Subcutaneous abdominal adipose tissue (tissue), 5 donors: ENCODE measurements around the gene KIF4B.
"Not testable (repeated sequence)": the region's sequence is repeated elsewhere in the genome, so short reads cannot be mapped to it uniquely, and the experiment has no call there.

Source experiments
- H3K27ac ChIP-seq: one replicate; pipeline ENCODE4 v1.7.0; 2013; ENCODE audit warnings: low read depth, mild to moderate bottlenecking, inconsistent platforms, low read length, moderate library complexity
- H3K27me3 ChIP-seq, 5 donors: one replicate each; pipeline ENCODE4 v1.7.0; 2013; ENCODE audit warnings: low read length in 5 of 5, inconsistent platforms in 1 of 5; ENCODE audit not compliant: control insufficient read depth in 5 of 5, insufficient read depth in 4 of 5
- H3K36me3 ChIP-seq, 5 donors: one replicate each; pipeline ENCODE4 v1.7.0; 2013; ENCODE audit warnings: low read length in 5 of 5; ENCODE audit not compliant: control insufficient read depth in 5 of 5, insufficient read depth in 5 of 5
- H3K4me1 ChIP-seq, 5 donors: one replicate each; pipeline ENCODE4 v1.7.0; 2013; ENCODE audit warnings: low read length in 5 of 5, mild to moderate bottlenecking in 3 of 5, moderate library complexity in 1 of 5; ENCODE audit not compliant: control insufficient read depth in 5 of 5, insufficient read depth in 5 of 5
- H3K4me3 ChIP-seq, 5 donors: one replicate each; pipeline ENCODE4 v1.7.0; 2013; ENCODE audit warnings: low read length in 5 of 5, low read depth in 1 of 5
- H3K9ac ChIP-seq, 5 donors: one replicate each; pipeline ENCODE4 v1.7.0; 2013; ENCODE audit warnings: low read length in 5 of 5, mild to moderate bottlenecking in 4 of 5, moderate library complexity in 3 of 5
- H3K9me3 ChIP-seq, 5 donors: one replicate each; pipeline ENCODE4 v1.7.0; 2013; ENCODE audit warnings: low read length in 5 of 5; ENCODE audit not compliant: control insufficient read depth in 5 of 5
- donor health status: healthy.
- donor health status: healthy.
- donor health status: healthy.
- donor health status: healthy.
- donor health status: healthy.

The KIF4B gene

DNA sequence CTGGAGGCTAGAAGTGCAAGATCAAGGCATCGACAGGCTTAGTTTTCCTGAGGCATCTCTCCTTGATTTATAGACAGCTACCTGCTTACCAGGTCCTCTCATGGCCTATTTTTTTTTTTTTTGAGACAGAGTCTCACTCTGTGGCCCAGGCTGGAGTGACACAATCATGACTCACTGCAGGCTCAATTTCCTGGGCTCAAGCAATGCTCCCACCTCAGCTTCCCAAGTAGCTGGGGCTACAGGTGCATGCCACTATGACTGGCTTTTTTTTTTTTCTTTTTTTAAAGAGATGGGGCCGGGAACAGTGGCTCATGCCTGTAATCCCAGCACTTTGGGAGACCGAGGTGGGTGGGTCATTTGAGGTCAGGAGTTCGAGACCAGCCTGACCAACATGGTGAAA is 10.8 kb upstream of the KIF4B start:
- not testable (repeated sequence) for H3K36me3 ChIP-seq, H3K9ac ChIP-seq, H3K27ac ChIP-seq, H3K9me3 ChIP-seq, H3K4me3 ChIP-seq, H3K27me3 ChIP-seq, H3K4me1 ChIP-seq

DNA sequence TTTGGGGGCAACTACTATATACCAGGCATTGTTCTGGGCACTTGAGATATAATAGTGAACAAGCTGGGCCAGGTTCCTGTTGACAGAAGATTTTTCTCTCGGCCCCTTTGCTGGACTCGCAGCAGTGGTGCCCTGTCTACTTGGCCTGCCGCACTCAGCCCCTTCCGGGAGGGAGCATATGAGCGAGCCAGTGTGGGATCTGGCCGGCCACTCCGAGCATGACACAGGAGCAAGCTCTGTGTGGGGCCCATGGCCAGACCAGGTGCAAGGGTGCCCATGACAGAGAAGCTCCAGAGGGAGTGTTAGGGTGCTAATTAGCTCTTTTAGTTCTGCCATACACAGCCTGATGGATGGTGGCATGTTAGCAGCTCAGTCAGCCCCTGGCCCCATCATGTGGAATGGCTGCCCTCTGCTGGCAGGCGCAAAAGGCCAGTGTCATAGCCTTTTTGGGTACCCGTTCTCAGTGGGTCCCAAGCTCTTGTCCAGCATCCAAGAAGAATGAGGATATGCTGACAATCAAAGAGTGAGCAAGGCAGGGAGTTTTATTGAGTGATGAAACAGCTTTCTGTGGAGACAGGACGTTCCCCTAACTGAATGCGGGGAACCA is 9.3 kb upstream of the KIF4B start:
- Histone ChIP-seq H3K4me3 (no peak overlapping the region), H3K9ac (no peak overlapping the region), H3K9me3 (no peaks in the 10 kb centered on the region), H3K27ac (no peak overlapping the region), H3K36me3 (no peaks in the 10 kb centered on the region), H3K27me3 (peaks cover 0 to 4% (median 0%) of the 10 kb centered on the region in 5 donors), H3K4me1 (no peaks in the 10 kb centered on the region)

DNA sequence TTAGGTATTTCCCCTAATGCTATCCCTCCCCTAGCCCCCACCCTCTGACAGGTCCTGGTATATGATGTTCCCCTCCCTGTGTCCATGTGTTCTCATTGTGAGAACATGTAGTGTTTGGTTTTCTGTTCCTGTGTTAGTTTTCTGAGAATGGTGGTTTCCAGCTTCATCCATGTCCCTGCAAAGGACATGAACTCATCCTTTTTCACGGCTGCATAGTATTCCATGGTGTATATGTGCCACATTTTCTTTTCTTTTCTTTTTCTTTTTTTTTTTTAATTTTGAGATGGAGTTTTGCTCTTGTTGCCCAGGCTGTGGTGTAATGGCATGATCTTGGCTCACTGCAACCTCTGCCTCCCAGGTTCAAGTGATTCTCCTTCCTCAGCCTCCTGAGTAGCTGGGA is 7.3 kb upstream of the KIF4B start:
- H3K4me3 ChIP-seq, H3K9me3 ChIP-seq, H3K36me3 ChIP-seq, H3K27ac ChIP-seq, H3K9ac ChIP-seq, H3K27me3 ChIP-seq, H3K4me1 ChIP-seq: not testable (repeated sequence)

DNA sequence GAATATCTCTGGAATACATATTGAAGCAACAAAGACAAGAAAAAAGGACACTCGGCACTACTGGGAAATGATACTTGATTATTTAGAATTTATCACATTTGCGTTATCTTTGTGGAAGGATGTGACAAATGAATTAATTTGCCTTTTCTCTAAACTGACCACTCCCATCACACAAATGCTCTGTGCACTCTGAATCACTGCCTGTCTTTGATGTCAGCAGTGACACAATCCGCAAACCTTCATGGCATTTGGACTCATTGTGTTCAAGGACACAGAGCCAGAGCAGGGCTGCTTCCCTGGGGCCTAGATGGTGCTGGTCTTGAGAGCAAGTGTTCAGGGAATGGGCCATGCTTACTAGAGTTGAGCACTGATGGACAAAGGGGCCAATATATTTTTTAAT is 4.9 kb upstream of the KIF4B start:
- no peak overlapping the region for H3K4me3 ChIP-seq
- H3K27ac ChIP-seq = no peak overlapping the region
- H3K4me1 ChIP-seq = no peaks in the 10 kb centered on the region
- no peaks in the 10 kb centered on the region for H3K27me3 ChIP-seq
- no peak overlapping the region for H3K9ac ChIP-seq
- H3K36me3 ChIP-seq = no peaks in the 10 kb centered on the region
- no peaks in the 10 kb centered on the region for H3K9me3 ChIP-seq

DNA sequence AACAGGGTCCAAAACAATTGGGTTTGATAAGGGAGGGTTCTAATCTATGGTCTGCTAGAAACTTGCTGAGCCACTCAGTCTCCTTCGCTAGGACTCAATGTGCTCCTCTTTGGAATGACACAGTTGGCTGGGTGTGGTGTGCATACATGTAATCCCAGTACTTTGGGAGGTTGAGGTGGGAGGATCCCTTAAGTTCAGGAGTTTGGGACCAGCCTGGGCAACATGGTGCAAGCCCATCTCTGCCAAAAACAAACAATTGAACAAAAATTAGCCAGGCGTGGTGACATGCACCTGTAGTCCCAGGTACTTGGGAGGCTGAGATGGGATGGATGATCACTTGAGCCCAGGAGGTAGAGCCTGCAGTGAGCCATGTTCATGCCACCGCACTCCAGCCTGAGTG is 2.7 kb upstream of the KIF4B start:
- H3K9ac ChIP-seq = no peak overlapping the region
- no peaks in the 10 kb centered on the region for H3K27me3 ChIP-seq
- H3K4me1 ChIP-seq = no peaks in the 10 kb centered on the region
- H3K4me3 ChIP-seq = no peak overlapping the region
- H3K36me3 ChIP-seq = no peaks in the 10 kb centered on the region
- no peak overlapping the region for H3K27ac ChIP-seq
- no peaks in the 10 kb centered on the region for H3K9me3 ChIP-seq

DNA sequence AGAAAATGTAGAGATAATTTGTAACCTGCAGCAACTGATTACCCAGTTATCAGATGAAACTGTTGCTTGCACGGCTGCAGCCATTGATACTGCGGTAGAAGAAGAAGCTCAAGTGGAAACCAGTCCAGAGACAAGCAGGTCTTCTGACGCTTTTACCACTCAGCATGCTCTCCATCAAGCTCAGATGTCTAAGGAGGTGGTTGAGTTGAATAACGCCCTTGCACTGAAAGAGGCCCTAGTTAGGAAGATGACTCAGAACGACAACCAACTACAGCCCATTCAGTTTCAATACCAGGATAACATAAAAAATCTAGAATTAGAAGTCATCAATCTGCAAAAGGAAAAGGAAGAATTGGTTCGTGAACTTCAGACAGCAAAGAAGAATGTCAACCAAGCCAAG is 1.7 kb downstream of the KIF4B start:
- Histone ChIP-seq H3K4me1 (no peaks in the 10 kb centered on the region), H3K4me3 (no peak overlapping the region), H3K27me3 (peaks cover 0 to 7% (median 0%) of the 10 kb centered on the region in 5 donors), H3K27ac (no peak overlapping the region), H3K36me3 (no peaks in the 10 kb centered on the region), H3K9ac (no peak overlapping the region), H3K9me3 (no peaks in the 10 kb centered on the region)

DNA sequence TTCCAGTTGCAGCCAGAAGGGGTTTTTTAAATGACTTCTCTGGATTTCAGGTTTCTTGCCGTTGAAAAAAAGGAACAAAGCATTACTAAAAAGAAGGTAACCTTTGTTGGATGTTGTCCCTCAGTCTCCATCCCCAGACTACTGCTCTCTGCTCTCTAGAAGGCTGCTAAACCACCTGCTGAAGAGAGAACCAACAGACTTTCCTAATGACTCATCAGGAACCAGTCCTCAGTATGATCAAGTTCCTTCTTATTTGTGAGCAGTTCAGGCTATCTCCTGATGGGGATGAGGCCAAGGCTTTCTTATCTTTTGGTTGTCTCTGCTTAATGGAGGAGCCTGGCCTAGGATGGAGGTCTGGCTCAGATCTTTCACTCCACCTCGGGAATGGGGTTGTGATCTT is 4.1 kb downstream of the KIF4B start:
- H3K9me3 ChIP-seq = no peaks in the 10 kb centered on the region
- no peak overlapping the region for H3K27ac ChIP-seq
- no peaks in the 10 kb centered on the region for H3K36me3 ChIP-seq
- no peak overlapping the region for H3K9ac ChIP-seq
- peaks cover 0 to 7% (median 0%) of the 10 kb centered on the region in 5 donors for H3K27me3 ChIP-seq
- no peak overlapping the region for H3K4me3 ChIP-seq
- H3K4me1 ChIP-seq = no peaks in the 10 kb centered on the region

DNA sequence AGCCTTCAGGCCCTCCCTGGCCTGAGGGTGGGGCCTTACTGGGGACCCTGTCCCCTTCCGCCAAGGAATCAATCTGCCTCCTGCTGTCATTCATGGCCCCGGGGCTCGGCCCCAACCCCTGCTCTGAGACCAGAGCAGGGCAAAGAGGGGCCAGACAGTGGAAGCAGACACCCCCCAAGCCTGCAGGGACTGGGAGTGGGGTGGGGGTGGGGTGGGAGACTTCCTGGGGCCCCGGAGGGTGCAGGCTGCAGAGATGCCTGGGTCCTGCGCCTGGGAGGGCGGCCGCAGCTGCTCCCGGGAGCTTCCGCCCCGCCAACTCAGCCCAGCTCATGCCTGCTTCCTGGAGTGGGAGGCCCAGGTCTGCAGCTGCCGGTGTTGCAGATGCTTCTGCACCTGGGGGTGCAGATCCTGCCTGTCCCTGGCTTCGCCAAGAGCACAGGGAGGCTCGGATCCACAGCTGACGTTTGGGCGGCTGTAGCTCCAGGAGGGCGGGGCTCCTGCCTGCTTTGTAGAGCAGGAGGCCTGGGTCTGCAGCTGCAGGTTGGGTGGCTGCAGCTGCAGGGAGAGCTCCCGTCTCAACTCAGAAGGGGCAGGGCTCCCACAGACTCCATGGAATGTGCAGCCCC is 6.2 kb downstream of the KIF4B start:
- no peaks in the 10 kb centered on the region for H3K9me3 ChIP-seq
- H3K27me3 ChIP-seq = peaks cover 0 to 7% (median 0%) of the 10 kb centered on the region in 5 donors
- no peak overlapping the region for H3K27ac ChIP-seq
- H3K4me3 ChIP-seq = no peak overlapping the region
- H3K9ac ChIP-seq = no peak overlapping the region
- no peaks in the 10 kb centered on the region for H3K4me1 ChIP-seq
- no peaks in the 10 kb centered on the region for H3K36me3 ChIP-seq

DNA sequence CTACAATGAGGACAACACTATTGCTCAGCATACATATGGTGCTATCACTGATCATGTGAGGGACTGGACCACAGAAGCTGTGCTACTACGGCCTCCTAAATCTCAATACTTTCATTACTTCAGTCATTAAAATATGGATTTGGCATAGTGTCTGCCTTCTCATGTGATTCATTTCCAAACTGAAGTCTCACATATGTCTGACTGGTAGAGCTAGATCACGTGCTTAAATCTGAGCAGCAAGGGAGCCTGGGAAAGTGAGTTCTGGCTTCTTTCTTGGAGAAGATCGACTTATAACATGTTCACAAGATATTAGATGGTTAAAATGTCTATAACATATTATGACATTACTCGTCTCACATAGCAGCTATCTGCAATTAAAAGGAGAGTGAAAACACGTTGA is 8.3 kb downstream of the KIF4B start:
- no peaks in the 10 kb centered on the region for H3K9me3 ChIP-seq
- H3K27me3 ChIP-seq = peaks cover 0 to 7% (median 0%) of the 10 kb centered on the region in 5 donors

DNA sequence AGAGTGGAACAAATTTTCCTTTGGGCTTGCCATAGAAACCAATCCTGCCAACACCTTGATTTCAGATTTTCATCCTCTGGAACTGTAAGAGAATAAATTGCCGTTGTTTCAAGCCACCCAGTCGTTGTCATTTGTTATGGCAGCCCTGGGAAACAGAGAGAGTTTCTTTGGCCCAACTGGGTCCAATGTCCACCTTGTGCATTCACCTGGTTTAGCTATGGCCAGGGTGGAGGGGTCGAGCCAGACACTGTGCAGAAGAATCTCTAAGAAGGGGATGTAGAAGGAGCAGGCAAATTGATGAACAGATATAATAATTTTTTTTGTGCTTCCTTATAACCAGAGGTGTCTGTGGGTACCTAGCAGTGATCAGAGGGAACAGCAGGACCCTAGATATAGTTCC is 9.8 kb downstream of the KIF4B start:
- Histone ChIP-seq H3K27ac (no peak overlapping the region), H3K36me3 (no peaks in the 10 kb centered on the region), H3K27me3 (peaks cover 0 to 4% (median 0%) of the 10 kb centered on the region in 5 donors), H3K9ac (no peak overlapping the region), H3K4me1 (no peaks in the 10 kb centered on the region), H3K9me3 (peaks cover 0 to 10% (median 5%) of the 10 kb centered on the region in 5 donors), H3K4me3 (no peak overlapping the region)

More for the DNA sequence above, 8.3 kb downstream of the KIF4B start:
- H3K9ac ChIP-seq = no peak overlapping the region
- H3K36me3 ChIP-seq = no peaks in the 10 kb centered on the region
- H3K4me3 ChIP-seq = no peak overlapping the region
- H3K27ac ChIP-seq = no peak overlapping the region
- no peaks in the 10 kb centered on the region for H3K4me1 ChIP-seq
